Suprapubic skin (tissue), 4 donors: ENCODE data around the gene CAMK1. TPM values are rescaled to one million over a fixed set of nuclear protein-coding genes. Genes with fewer than 3 reads are reported as not detected.

ENCODE experiments used
- DNase-seq, 2 donors: peaks; one replicate each; pipeline ENCODE4 v3.0.0-alpha.2; 2019; ENCODE audit warnings: low spot score in 2 of 2
- H3K27ac ChIP-seq: fragments of 200-600 bp; sonication (generic); one replicate; pipeline ENCODE4 v1.5.1; 2019
- H3K27me3 ChIP-seq: fragments of 200-600 bp; sonication (generic); one replicate; pipeline ENCODE4 v1.5.1; 2019
- H3K36me3 ChIP-seq: fragments of 200-600 bp; sonication (generic); one replicate; pipeline ENCODE4 v1.5.1; 2019
- H3K4me1 ChIP-seq: fragments of 200-600 bp; sonication (generic); one replicate; pipeline ENCODE4 v1.5.1; 2019
- H3K4me3 ChIP-seq: fragments of 200-600 bp; sonication (generic); one replicate; pipeline ENCODE4 v1.5.1; 2019; ENCODE audit warnings: mild to moderate bottlenecking
- H3K9me3 ChIP-seq: fragments of 200-600 bp; sonication (generic); one replicate; pipeline ENCODE4 v1.5.1; 2019
- EP300 ChIP-seq: sonication (generic); formaldehyde crosslinking; IDR thresholded peaks from one replicate; pipeline ENCODE4 v1.6.1; 2017; ENCODE audit warnings: antibody characterized with exemption
- POLR2A ChIP-seq, 2 donors: fragments of 450-650 bp; IDR thresholded peaks; one replicate each; pipeline ENCODE4 v1.6.1; 2017; ENCODE audit warnings: antibody characterized with exemption in 2 of 2, mild to moderate bottlenecking in 2 of 2, moderate library complexity in 2 of 2
- POLR2AphosphoS5 ChIP-seq, 3 donors: sonication (generic); formaldehyde crosslinking; IDR thresholded peaks; one replicate each; pipeline ENCODE4 v1.6.1; 2017; ENCODE audit warnings: antibody characterized with exemption in 3 of 3
- WGBS: methylation state at CpG from one replicate; pipeline ENCODE4 v1.1.5; 2018; 5-methylcytosine and 5-hydroxymethylcytosine counted together
- total RNA-seq, 4 donors: library from RNA; depleted of rRNA; stranded (reverse); fragments of >200 nt; gene quantifications; one replicate each; pipeline ENCODE4 v1.1.0, GENCODE V29; 2016
- TF ChIP-seq, protein P1 (sequence below), 2 donors: fragments of 200-600 bp in 1 of 2; fragments of 450-650 bp in 1 of 2; sonication (generic) in 1 of 2; IDR thresholded peaks; one replicate each; pipeline ENCODE4 v1.5.1; 2016 to 2019; ENCODE audit warnings: antibody characterized with exemption in 2 of 2, mild to moderate bottlenecking in 1 of 2, moderate library complexity in 1 of 2

The CAMK1 gene
- total RNA-seq, 4 donors from 2014 or later = 3.3 to 13.0 (median 5.2) TPM

DNA sequence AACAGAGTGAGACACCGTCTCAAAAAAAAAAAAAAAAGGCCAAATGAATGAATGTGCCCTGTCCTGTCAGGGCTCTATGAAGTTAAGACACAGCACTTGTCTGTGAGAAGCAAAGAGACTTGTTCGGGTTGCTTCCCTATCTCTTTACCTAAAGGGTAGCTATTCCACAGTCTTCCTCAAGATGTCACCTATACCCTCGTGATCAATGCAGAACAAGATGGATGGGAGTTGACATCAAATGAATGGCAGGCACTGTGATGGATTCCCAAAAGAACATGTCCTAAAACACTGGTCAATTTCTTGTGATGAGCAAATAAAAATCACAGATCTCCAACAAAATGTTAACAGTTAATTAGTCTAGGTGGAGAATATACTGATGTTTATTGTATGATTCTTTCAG lies 13.0 kb upstream of the CAMK1 start:
- DNase-seq = no peak
- TF ChIP-seq, protein P1, sequence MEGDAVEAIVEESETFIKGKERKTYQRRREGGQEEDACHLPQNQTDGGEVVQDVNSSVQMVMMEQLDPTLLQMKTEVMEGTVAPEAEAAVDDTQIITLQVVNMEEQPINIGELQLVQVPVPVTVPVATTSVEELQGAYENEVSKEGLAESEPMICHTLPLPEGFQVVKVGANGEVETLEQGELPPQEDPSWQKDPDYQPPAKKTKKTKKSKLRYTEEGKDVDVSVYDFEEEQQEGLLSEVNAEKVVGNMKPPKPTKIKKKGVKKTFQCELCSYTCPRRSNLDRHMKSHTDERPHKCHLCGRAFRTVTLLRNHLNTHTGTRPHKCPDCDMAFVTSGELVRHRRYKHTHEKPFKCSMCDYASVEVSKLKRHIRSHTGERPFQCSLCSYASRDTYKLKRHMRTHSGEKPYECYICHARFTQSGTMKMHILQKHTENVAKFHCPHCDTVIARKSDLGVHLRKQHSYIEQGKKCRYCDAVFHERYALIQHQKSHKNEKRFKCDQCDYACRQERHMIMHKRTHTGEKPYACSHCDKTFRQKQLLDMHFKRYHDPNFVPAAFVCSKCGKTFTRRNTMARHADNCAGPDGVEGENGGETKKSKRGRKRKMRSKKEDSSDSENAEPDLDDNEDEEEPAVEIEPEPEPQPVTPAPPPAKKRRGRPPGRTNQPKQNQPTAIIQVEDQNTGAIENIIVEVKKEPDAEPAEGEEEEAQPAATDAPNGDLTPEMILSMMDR (IDR thresholded peaks at IDR 0.05) = no peak
- TF ChIP-seq POLR2AphosphoS5 (IDR thresholded peaks at IDR 0.05) = no peak
- TF ChIP-seq POLR2A (IDR thresholded peaks at IDR 0.05) = no peak
- no peak for TF ChIP-seq EP300
- H3K4me1 ChIP-seq = peaks cover 7% of the 10 kb centered on the region
- no peaks in the 10 kb centered on the region for H3K9me3 ChIP-seq
- H3K27me3 ChIP-seq = no peaks in the 10 kb centered on the region
- H3K4me3 ChIP-seq = no peak overlapping the region
- H3K27ac ChIP-seq = no peak overlapping the region
- WGBS = 42% methylated on average over 3 of the region's 3 CpGs
- H3K36me3 ChIP-seq = peaks cover 66% of the 10 kb centered on the region

DNA sequence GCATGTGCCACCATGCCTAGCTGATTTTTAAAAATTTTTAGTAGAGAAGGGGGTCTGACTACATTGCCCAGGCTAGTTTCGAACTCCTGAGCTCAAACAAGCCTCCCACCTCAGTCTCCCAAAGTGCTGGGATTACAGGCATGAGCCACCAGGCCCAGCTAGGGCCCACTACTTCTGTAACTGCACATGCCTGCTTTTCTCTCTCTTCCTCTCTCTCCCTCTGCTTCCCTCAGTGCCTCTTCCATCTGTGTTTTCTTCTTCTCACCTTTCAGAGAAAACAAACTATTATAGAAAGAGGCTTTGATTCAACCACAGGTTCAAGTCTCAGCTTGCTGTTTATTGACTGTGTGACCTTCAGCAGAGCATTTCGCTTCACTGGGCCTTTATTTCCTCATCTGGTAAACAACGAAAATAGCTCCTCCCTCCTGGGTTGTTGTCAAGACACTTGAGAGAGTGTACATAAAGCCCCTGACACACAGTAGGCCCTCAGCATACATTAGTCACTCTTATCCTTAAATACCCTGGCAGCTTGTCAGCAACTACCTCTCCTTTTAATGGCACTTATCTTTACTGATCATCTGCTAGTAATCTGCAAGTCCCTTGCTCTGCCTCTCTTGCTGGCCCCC lies 12.3 kb upstream of the CAMK1 start:
- H3K9me3 ChIP-seq = no peaks in the 10 kb centered on the region
- WGBS = 65% methylated on average over 3 of the region's 3 CpGs
- peaks cover 59% of the 10 kb centered on the region for H3K36me3 ChIP-seq
- no peaks in the 10 kb centered on the region for H3K27me3 ChIP-seq
- peaks cover 11% of the 10 kb centered on the region for H3K4me1 ChIP-seq
- DNase-seq = no peak
- no peak overlapping the region for H3K27ac ChIP-seq
- H3K4me3 ChIP-seq = no peak overlapping the region
- TF ChIP-seq EP300 = no peak
- TF ChIP-seq, protein P1 (IDR thresholded peaks at IDR 0.05) = no peak
- TF ChIP-seq POLR2A (IDR thresholded peaks at IDR 0.05) = no peak
- TF ChIP-seq POLR2AphosphoS5 (IDR thresholded peaks at IDR 0.05) = no peak

DNA sequence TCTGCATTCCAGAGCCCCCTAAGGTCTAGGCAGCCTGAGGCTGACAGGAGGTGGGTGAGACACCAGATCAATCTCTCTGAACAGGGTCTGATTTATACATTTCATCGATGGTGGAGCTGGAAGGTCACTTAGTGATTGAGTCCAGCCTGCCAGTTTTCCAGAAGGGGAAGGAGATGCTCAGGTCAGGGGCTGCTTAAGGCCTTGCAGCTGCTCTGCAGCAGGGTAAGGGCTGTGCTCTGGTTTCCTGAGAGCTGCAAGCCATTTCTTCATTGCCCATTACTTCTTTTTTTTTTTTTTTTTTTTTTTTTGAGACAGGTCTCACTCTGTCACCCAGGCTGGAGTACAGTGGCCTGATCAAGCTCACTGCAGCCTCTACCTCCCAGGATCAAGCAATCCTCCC lies 11.8 kb upstream of the CAMK1 start:
- no peak for DNase-seq
- no peak overlapping the region for H3K4me3 ChIP-seq

DNA sequence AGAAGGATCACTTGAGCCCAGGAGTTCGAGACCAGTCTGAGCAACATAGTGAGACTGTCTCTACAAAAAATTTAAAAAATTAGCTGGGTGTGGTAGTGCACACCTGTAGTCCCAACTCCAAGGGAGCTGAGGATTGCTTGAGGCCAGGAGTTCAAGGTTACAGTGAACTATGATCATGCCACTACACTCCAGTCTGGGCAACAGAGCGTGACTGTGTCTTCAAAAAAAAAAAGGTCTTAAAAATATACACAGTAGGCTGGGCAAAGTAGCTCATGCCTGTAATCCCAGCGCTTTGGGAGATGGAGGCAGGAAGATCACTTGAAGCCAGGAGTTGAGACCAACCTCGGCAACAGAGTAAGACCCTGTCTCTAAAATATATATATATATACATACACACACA lies 11.2 kb upstream of the CAMK1 start:
- Histone ChIP-seq H3K27me3 (no peaks in the 10 kb centered on the region), H3K27ac (no peak overlapping the region), H3K4me1 (peaks cover 11% of the 10 kb centered on the region), H3K4me3 (no peak overlapping the region), H3K36me3 (peaks cover 48% of the 10 kb centered on the region), H3K9me3 (no peaks in the 10 kb centered on the region)
- TF ChIP-seq POLR2A (IDR thresholded peaks at IDR 0.05) (no peak), EP300 (no peak), POLR2AphosphoS5 (IDR thresholded peaks at IDR 0.05) (no peak)
- TF ChIP-seq, protein P1 (IDR thresholded peaks at IDR 0.05) = no peak
- no peak for DNase-seq
- 92% methylated on average over 4 of the region's 4 CpGs for WGBS

More for the DNA sequence above, 11.8 kb upstream of the CAMK1 start:
- Histone ChIP-seq H3K9me3 (no peaks in the 10 kb centered on the region), H3K27ac (no peak overlapping the region), H3K27me3 (no peaks in the 10 kb centered on the region), H3K36me3 (peaks cover 54% of the 10 kb centered on the region), H3K4me1 (peaks cover 11% of the 10 kb centered on the region)
- 47% methylated on average over 1 of the region's 1 CpG for WGBS
- TF ChIP-seq POLR2A (IDR thresholded peaks at IDR 0.05) (no peak), POLR2AphosphoS5 (IDR thresholded peaks at IDR 0.05) (no peak), EP300 (no peak)
- TF ChIP-seq, protein P1 (IDR thresholded peaks at IDR 0.05) = no peak

DNA sequence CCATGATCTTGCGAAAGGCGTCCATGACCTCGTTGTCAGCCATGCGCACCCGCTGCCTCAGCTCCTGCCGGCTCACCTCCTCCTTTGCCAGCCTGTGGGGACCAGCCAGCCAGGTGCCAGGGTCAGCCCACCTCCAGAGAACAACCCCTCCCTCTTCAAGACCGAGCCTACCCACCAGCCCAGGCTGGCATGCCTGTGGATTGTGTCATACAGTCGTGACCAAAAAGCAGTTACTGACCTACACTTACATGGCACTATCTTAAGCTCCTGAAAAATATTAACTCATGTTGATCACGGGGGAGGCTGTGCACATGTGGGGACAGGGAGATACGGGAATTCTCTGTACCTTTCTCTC lies 10.7 kb upstream of the CAMK1 start:
- no peaks in the 10 kb centered on the region for H3K27me3 ChIP-seq

More for the DNA sequence above, 10.7 kb upstream of the CAMK1 start:
- Histone ChIP-seq H3K9me3 (no peaks in the 10 kb centered on the region), H3K4me3 (no peak overlapping the region), H3K36me3 (peaks cover 45% of the 10 kb centered on the region), H3K4me1 (peaks cover 11% of the 10 kb centered on the region), H3K27ac (no peak overlapping the region)
- no peak for DNase-seq
- 71% methylated on average over 10 of the region's 10 CpGs for WGBS
- no peak for TF ChIP-seq POLR2A (IDR thresholded peaks at IDR 0.05)
- TF ChIP-seq, protein P1 (IDR thresholded peaks at IDR 0.05) = no peak
- TF ChIP-seq POLR2AphosphoS5 (IDR thresholded peaks at IDR 0.05) = no peak
- TF ChIP-seq EP300 = no peak
